Loucy (cell line): Measurements from ENCODE around the gene IGFBP2.

Source experiments
- EZH2phosphoT487 ChIP-seq: fragments of 200-600 bp; IDR thresholded peaks from 2 replicates; pipeline ENCODE4 v1.6.1; 2018; ENCODE audit warnings: antibody characterized with exemption, mild to moderate bottlenecking, moderate library complexity, borderline replicate concordance
- TF ChIP-seq, protein P1 (sequence below): fragments of 200-600 bp; sonication (generic); conservative IDR thresholded peaks from 2 replicates; pipeline ENCODE4 v1.5.1; 2014; ENCODE audit warnings: mild to moderate bottlenecking, antibody characterized with exemption, low read length

- TF ChIP-seq EZH2phosphoT487, result no peak
- TF ChIP-seq, protein P1, sequence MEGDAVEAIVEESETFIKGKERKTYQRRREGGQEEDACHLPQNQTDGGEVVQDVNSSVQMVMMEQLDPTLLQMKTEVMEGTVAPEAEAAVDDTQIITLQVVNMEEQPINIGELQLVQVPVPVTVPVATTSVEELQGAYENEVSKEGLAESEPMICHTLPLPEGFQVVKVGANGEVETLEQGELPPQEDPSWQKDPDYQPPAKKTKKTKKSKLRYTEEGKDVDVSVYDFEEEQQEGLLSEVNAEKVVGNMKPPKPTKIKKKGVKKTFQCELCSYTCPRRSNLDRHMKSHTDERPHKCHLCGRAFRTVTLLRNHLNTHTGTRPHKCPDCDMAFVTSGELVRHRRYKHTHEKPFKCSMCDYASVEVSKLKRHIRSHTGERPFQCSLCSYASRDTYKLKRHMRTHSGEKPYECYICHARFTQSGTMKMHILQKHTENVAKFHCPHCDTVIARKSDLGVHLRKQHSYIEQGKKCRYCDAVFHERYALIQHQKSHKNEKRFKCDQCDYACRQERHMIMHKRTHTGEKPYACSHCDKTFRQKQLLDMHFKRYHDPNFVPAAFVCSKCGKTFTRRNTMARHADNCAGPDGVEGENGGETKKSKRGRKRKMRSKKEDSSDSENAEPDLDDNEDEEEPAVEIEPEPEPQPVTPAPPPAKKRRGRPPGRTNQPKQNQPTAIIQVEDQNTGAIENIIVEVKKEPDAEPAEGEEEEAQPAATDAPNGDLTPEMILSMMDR, result no peak
These were observed 36.8 kb upstream of the IGFBP2 start for GRCh38 chr2:216596236-216596979.
